Activated CD4-positive, alpha-beta T cell treated with anti-CD3 and anti-CD28 coated beads, Interleukin-2, amount 50 U/mL, for 16 hours (primary cell): ENCODE results near the gene RAB15.

Experiments used
- DNase-seq: peaks from one replicate; pipeline ENCODE4 v3.0.0-alpha.2; 2020

Gene RAB15

GRCh38 chr14:64899958-64900357, 72.2 kb downstream of the RAB15 start:
- DNase-seq: no peak
